Breast epithelium (tissue), 4 donors: ENCODE results near the gene ZNF710. TPM values are rescaled to one million over a fixed set of nuclear protein-coding genes. Genes with fewer than 3 reads are reported as not detected.

Experiments
- DNase-seq, 2 donors: peaks; one replicate each; pipeline ENCODE4 v3.0.0-alpha.2; 2019; ENCODE audit warnings: low spot score in 2 of 2
- H3K27ac ChIP-seq, 2 donors: fragments of 200-600 bp; sonication (generic) in 1 of 2; one replicate each; pipeline ENCODE4 v1.5.1; 2016 to 2019; ENCODE audit warnings: mild to moderate bottlenecking in 1 of 2
- H3K27me3 ChIP-seq, 2 donors: fragments of 200-600 bp; sonication (generic) in 1 of 2; one replicate each; pipeline versions ENCODE4 v1.5.1 to v1.6.0; 2017 to 2019; ENCODE audit warnings: control low read depth in 1 of 2, mild to moderate bottlenecking in 1 of 2
- H3K36me3 ChIP-seq: fragments of 200-600 bp; one replicate; pipeline ENCODE4 v1.5.1; 2019
- H3K4me1 ChIP-seq, 2 donors: fragments of 200-600 bp; sonication (generic); one replicate each; pipeline ENCODE4 v1.5.1; 2016 to 2019; ENCODE audit warnings: control low read depth in 1 of 2
- H3K4me3 ChIP-seq, 3 donors: fragments of 200-600 bp; sonication (generic); 1 replicate in 2 of 3; 2 replicates in 1 of 3; pipeline ENCODE4 v1.5.1; 2016 to 2019; ENCODE audit warnings: mild to moderate bottlenecking in 3 of 3, moderate library complexity in 2 of 3
- H3K9me3 ChIP-seq, 2 donors: fragments of 200-600 bp; sonication (generic) in 1 of 2; one replicate each; pipeline ENCODE4 v1.5.1; 2016 to 2019; ENCODE audit warnings: control low read depth in 1 of 2
- POLR2A ChIP-seq: fragments of 450-650 bp; IDR thresholded peaks from one replicate; pipeline ENCODE4 v1.6.1; 2016; ENCODE audit warnings: antibody characterized with exemption, mild to moderate bottlenecking, moderate library complexity
- POLR2AphosphoS5 ChIP-seq, 3 donors: sonication (generic); formaldehyde crosslinking; IDR thresholded peaks; one replicate each; pipeline ENCODE4 v1.6.1; 2017; ENCODE audit warnings: antibody characterized with exemption in 3 of 3
- intact Hi-C: fragments of 100-400 bp; cut with DNase I; formaldehyde crosslinking; loops from one replicate; pipeline ENCODE4 v1.15.1; 2023; ENCODE audit warnings: low total_unique reads
- total RNA-seq, 3 donors: library from RNA; depleted of rRNA; stranded (reverse); fragments of >200 nt; gene quantifications; one replicate each; pipeline ENCODE4 v1.1.0, GENCODE V29; 2016
- TF ChIP-seq, protein P1 (sequence below), 3 donors: fragments of 450-650 bp; IDR thresholded peaks; one replicate each; pipeline ENCODE4 v1.5.1; 2016 to 2017; ENCODE audit warnings: antibody characterized with exemption in 3 of 3, mild to moderate bottlenecking in 3 of 3, moderate library complexity in 3 of 3

ZNF710 gene
- total RNA-seq, 3 donors from 2014 or later: 4.0 to 14.4 (median 10.4) TPM

DNA sequence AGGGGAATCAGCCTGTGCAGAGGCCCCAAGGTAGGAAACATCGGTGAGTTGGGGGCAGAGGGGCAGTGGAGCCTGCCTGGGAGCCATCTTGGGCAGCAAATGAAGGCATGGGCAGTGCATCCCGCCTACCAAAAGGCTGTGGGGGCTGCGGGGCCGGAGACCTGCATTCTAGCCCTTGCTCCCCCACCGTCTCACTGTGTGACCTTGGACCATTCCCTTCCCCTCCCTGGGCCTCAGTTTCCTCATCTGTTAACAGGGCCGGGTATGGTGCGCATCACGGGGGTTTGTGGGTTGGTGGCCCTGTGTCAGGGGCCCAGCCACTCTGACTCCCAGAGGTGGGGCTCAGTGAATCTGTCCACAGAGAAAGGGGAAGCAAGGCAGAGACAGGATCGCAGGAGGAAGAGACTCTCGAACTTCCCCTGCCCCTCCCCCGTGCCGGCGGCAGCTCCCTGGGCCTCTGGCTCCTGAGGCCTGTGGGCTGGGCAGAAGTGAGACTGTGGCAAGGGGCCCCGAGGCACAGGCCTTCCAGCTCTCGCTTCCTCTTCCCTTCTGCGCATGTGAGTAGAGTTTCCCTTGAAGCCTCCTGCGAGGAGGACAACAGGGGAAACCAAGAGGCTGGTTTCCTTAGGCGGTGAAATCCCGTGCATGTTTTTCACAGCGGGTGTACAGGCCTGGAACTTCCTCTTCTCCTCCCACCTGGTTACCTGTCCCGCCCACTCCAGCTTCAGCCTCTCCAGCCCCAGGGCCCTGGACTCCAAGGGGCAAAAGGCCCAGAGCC is 58.3 kb downstream of the ZNF710 start:
- intact Hi-C loops: no loop called here
- Histone ChIP-seq H3K27me3 (no peaks in the 10 kb centered on the region), H3K4me1 (peaks cover 0 to 12% of the 10 kb centered on the region in 2 donors), H3K4me3 (no peak overlapping the region), H3K36me3 (no peaks in the 10 kb centered on the region), H3K27ac (peak overlapping the region; percentile 79 to 89), H3K9me3 (no peaks in the 10 kb centered on the region)
- TF ChIP-seq POLR2A (no peak), POLR2AphosphoS5 (IDR thresholded peaks at IDR 0.05) (peak in 1 of 3 donors; percentile 44)
- TF ChIP-seq, protein P1, sequence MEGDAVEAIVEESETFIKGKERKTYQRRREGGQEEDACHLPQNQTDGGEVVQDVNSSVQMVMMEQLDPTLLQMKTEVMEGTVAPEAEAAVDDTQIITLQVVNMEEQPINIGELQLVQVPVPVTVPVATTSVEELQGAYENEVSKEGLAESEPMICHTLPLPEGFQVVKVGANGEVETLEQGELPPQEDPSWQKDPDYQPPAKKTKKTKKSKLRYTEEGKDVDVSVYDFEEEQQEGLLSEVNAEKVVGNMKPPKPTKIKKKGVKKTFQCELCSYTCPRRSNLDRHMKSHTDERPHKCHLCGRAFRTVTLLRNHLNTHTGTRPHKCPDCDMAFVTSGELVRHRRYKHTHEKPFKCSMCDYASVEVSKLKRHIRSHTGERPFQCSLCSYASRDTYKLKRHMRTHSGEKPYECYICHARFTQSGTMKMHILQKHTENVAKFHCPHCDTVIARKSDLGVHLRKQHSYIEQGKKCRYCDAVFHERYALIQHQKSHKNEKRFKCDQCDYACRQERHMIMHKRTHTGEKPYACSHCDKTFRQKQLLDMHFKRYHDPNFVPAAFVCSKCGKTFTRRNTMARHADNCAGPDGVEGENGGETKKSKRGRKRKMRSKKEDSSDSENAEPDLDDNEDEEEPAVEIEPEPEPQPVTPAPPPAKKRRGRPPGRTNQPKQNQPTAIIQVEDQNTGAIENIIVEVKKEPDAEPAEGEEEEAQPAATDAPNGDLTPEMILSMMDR (IDR thresholded peaks at IDR 0.05): no peak
- peak in 1 of 2 donors; percentile 59 for DNase-seq

DNA sequence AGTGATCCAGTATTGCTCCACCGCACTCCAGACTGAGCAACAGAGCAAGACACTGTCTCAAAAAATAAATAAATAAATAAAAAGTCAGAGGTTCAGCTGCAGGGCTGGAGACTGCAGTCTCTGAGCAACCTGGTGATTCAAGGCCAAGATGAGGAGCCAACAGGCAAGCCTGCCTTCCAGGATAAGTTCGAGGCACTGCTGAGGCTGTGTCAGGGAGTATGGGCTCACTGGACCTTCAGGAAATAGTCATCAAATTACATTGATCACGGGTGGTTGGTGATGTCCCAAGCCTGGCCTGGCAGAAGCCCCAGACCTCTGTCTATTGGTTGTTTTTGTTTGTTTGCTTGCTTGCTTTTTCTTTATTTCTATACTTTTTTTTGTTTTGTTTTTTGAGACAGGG is 59.7 kb downstream of the ZNF710 start:
- Histone ChIP-seq H3K4me3 (no peak overlapping the region), H3K27ac (peak overlapping the region in 1 of 2 donors; percentile 89), H3K4me1 (peaks cover 0 to 12% of the 10 kb centered on the region in 2 donors), H3K27me3 (no peaks in the 10 kb centered on the region), H3K36me3 (no peaks in the 10 kb centered on the region), H3K9me3 (no peaks in the 10 kb centered on the region)
- DNase-seq: no peak
- TF ChIP-seq POLR2A (no peak), POLR2AphosphoS5 (IDR thresholded peaks at IDR 0.05) (no peak)
- TF ChIP-seq, protein P1 (IDR thresholded peaks at IDR 0.05): no peak
- intact Hi-C loops: no loop called here

DNA sequence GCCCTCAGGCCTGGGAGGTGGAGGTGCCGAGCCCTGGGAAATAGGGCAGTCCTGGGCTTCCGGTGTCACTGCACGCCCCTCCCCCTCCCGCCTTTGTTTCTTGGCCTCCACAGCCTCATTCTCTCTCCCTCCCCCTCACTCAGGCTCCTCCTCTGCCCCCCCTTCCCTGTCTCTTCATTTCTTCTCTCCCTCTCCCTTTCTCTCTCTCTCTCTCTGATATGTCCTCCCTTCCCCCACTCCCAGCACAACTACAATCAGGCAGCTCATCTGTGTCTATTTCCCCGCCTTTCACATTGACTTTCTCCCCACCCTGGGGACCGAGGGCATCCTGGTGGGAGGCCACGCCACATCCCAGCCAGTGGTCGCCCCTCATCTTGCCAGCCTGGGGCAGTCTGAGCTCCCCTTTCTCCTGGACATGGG is 60.9 kb downstream of the ZNF710 start:
- peaks cover 0 to 12% of the 10 kb centered on the region in 2 donors for H3K4me1 ChIP-seq
- TF ChIP-seq, protein P1 (IDR thresholded peaks at IDR 0.05): no peak
- TF ChIP-seq POLR2A (no peak), POLR2AphosphoS5 (IDR thresholded peaks at IDR 0.05) (no peak)
- intact Hi-C loops: no loop called here
- H3K27me3 ChIP-seq: no peaks in the 10 kb centered on the region
- H3K9me3 ChIP-seq: no peaks in the 10 kb centered on the region
- no peaks in the 10 kb centered on the region for H3K36me3 ChIP-seq
- DNase-seq: peak; percentile 67 to 73
- peak overlapping the region; percentile 74 to 89 for H3K27ac ChIP-seq
- H3K4me3 ChIP-seq: peak overlapping the region in 2 of 3 donors; percentile 13 to 19

DNA sequence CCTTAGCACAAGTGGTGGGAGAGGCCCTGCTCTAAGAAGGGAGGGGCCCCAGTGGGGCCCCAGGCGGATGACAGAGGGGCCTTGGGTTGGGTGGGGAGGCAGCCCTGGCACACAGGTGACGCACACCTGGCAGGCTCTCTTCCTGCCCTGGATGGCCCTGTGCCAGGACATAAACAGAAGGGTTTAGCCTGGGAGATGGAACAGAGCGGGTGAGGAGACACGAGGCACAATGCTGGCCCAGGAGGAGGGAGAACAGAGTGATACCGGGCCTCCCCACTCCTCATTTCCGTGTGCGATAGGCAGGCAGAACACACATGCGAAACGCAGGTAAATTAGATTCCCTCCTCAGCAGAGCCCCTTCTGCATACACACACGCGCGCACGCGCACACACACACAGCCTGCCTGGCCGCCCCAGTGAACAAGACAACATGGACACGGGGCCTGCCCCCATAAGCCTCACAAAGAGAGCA is 61.4 kb downstream of the ZNF710 start:
- Histone ChIP-seq H3K36me3 (no peaks in the 10 kb centered on the region), H3K4me3 (no peak overlapping the region), H3K4me1 (peaks cover 0 to 12% of the 10 kb centered on the region in 2 donors), H3K9me3 (no peaks in the 10 kb centered on the region), H3K27ac (peak overlapping the region; percentile 74 to 89), H3K27me3 (no peaks in the 10 kb centered on the region)
- DNase-seq: peak; percentile 50 to 77
- intact Hi-C loops: no loop called here
- TF ChIP-seq, protein P1 (IDR thresholded peaks at IDR 0.05): no peak
- TF ChIP-seq POLR2A (no peak), POLR2AphosphoS5 (IDR thresholded peaks at IDR 0.05) (no peak)
